Measurements from ENCODE around the gene CAPZA1. TPM values are rescaled to one million over a fixed set of nuclear protein-coding genes. Genes with fewer than 3 reads are reported as not detected.

The CAPZA1 gene
- total RNA-seq, 1 experiment from 2014 or later: 116 TPM

GRCh38 chr1:112696578-112697314 is 77.1 kb downstream of the CAPZA1 start:
- H3K36me3 ChIP-seq (replicated peaks; ENCODE audit: control insufficient read depth, insufficient read depth, low read length): peaks cover 19% of the 10 kb centered on the region
- no peak for DNase-seq
- H3K27me3 ChIP-seq (ENCODE audit: control insufficient read depth, insufficient read depth, low read length): peaks cover 11% of the 10 kb centered on the region; the same call in 1 of the 2 replicates
- no peak overlapping the region for H3K4me3 ChIP-seq (ENCODE audit: insufficient read depth, low read depth, low read length)

DNA sequence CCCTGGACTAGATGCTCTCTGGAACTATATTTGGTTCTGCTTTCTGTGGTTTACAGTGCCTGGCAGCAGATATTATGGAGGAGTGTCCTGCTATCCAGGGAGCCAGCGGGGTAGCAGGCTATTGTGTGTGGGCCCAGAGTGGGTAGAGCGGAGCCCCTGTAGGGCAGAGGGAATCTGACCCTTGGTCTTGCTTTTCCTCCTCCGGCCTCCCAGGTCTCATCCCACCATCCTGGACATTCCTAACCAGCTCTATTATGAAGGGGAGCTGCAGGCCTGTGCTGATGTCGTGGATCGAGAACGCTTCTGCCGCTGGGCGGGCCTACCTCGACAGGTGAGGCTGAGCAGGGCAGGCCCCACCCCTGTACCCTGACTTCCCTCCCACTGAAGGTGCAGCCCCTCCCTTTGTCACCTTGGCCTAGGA is 78.2 kb downstream of the CAPZA1 start:
- Histone ChIP-seq H3K27me3 (ENCODE audit: control insufficient read depth, insufficient read depth, low read length) (peaks cover 17% of the 10 kb centered on the region), H3K36me3 (replicated peaks; ENCODE audit: control insufficient read depth, insufficient read depth, low read length) (peaks cover 17% of the 10 kb centered on the region), H3K4me3 (ENCODE audit: insufficient read depth, low read depth, low read length) (no peak overlapping the region)
- DNase-seq: no peak

DNA sequence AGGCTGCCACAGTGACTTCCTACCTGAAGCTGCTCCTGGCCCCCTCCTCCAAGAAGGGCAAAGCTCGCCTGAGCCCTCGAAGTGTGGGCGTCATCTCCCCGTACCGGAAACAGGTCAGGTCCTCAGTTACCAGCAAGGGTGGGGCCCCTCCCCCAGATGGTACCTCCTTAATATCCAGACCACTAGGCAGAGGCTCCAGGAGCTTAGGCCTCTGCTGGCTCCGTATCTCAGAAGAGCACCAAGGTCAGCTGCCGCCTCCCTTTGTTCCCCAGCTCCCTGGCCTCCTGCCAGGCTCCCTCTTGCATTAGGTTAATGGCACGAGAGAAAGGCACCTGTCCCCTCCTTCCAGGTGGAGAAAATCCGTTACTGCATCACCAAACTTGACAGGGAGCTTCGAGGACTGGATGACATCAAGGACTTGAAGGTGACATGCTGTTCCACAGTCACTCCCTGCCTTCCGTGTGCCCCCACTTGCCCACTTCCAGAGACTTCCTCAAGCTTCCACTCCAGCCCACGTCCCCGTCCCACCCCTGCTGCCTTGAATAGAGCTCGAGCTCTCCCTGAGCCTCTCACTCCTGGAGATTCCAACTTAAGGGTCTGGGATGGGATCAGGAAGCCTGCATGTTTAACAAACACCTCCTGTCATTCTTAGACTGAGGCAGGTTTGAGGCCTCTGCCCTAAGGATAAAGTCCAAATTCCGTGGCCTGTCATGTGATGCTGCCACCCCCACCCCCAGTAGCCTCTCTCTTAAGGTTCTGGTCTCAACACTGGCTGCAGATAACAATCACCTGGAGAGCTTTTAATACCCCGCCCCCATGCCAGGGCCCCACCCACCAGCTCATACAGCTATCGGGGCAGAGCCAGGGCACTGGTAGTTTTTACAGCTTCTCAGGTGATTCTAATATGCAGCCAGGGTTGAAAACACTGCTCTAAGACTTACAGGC is 79.0 kb downstream of the CAPZA1 start:
- Histone ChIP-seq H3K4me3 (ENCODE audit: insufficient read depth, low read depth, low read length) (no peak overlapping the region), H3K27me3 (ENCODE audit: control insufficient read depth, insufficient read depth, low read length) (peaks cover 22% of the 10 kb centered on the region), H3K36me3 (replicated peaks; ENCODE audit: control insufficient read depth, insufficient read depth, low read length) (peaks cover 15% of the 10 kb centered on the region)
- DNase-seq: no peak

DNA sequence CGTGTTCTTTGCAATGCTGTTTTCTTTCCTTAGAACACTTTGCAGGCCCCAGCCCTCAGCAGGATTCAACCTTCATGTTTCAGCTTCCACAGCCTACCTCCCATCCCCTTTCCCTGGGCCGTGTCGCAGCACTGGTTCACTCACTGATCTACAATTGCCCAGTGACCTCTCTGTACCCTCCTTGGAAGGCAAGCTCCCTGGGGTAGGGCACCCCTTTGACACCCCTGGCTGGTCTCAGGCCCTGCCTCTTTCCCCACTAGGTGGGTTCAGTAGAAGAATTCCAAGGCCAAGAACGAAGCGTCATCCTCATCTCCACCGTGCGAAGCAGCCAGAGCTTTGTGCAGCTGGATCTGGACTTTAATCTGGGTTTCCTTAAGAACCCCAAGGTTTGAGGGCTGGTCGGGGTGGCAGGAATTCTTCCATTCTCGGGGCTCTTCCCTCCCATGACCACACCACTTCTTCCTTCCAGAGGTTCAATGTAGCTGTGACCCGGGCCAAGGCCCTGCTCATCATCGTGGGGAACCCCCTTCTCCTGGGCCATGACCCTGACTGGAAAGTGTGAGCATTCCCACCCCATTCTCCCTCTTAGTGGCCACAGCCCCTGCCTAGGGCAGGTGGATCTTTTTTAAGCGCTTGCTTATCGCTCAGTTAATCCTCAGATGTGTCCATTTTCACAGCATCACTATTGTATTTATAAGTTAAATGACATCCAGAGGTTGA is 80.0 kb downstream of the CAPZA1 start:
- peaks cover 15% of the 10 kb centered on the region for H3K36me3 ChIP-seq (replicated peaks; ENCODE audit: control insufficient read depth, insufficient read depth, low read length)
- DNase-seq: no peak
- H3K4me3 ChIP-seq (ENCODE audit: insufficient read depth, low read depth, low read length): no peak overlapping the region

GRCh38 chr1:112700290-112701226 is 80.9 kb downstream of the CAPZA1 start:
- Histone ChIP-seq H3K27me3 (ENCODE audit: control insufficient read depth, insufficient read depth, low read length) (peaks cover 32% of the 10 kb centered on the region), H3K36me3 (replicated peaks; ENCODE audit: control insufficient read depth, insufficient read depth, low read length) (peaks cover 11% of the 10 kb centered on the region), H3K4me3 (ENCODE audit: insufficient read depth, low read depth, low read length) (no peak overlapping the region)
- peak; percentile 86 for DNase-seq

More for the DNA sequence above, 80.0 kb downstream of the CAPZA1 start:
- H3K27me3 ChIP-seq (ENCODE audit: control insufficient read depth, insufficient read depth, low read length): peaks cover 31% of the 10 kb centered on the region

DNA sequence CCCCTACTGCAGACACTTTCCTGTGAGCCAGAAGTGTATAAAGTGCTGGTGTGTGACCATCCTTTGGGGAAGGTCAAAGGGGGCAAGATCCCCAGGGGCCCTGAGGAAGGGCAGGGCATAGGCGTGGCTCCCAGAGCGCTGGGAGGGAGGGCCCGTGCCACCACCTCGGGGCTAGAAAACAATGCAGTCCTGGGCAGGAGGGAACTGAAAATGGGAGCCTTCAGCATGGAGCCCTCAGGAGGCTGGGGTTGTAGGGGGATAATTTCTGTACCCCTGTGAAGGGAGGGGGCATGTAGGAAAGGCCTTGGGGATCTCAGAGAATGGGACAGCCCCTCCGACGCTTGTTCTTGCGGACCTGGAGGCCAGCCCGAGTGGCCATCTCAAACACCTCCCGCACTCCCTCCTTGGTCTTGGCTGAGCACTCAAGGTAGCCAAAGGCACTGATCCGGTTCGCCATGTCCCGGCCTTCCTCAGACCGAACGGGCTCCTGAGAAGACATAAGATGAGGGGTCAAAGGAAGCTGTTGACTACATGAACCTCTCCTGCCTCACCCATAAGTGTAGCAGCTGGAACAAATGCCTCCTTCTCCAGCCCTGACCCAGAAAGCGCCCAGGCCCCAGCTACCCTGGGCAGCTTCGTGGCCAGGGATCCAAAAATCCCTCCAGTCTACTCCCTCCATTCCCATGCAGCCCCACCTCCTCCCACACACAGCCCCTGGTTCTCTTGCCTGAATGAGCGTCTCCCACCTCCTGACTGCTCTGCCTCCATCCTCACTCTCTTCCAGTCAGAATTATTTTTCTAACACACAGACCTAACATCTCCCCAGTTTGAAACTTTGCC is 81.8 kb downstream of the CAPZA1 start:
- no peak for DNase-seq
- no peak overlapping the region for H3K4me3 ChIP-seq (ENCODE audit: insufficient read depth, low read depth, low read length)
- H3K36me3 ChIP-seq (replicated peaks; ENCODE audit: control insufficient read depth, insufficient read depth, low read length): peaks cover 11% of the 10 kb centered on the region
- H3K27me3 ChIP-seq (ENCODE audit: control insufficient read depth, insufficient read depth, low read length): peaks cover 38% of the 10 kb centered on the region

GRCh38 chr1:112702067-112702395 is 82.4 kb downstream of the CAPZA1 start:
- no peak overlapping the region for H3K4me3 ChIP-seq (ENCODE audit: insufficient read depth, low read depth, low read length)
- no peak for DNase-seq
- peaks cover 7% of the 10 kb centered on the region for H3K36me3 ChIP-seq (replicated peaks; ENCODE audit: control insufficient read depth, insufficient read depth, low read length)
- H3K27me3 ChIP-seq (ENCODE audit: control insufficient read depth, insufficient read depth, low read length): peaks cover 38% of the 10 kb centered on the region

DNA sequence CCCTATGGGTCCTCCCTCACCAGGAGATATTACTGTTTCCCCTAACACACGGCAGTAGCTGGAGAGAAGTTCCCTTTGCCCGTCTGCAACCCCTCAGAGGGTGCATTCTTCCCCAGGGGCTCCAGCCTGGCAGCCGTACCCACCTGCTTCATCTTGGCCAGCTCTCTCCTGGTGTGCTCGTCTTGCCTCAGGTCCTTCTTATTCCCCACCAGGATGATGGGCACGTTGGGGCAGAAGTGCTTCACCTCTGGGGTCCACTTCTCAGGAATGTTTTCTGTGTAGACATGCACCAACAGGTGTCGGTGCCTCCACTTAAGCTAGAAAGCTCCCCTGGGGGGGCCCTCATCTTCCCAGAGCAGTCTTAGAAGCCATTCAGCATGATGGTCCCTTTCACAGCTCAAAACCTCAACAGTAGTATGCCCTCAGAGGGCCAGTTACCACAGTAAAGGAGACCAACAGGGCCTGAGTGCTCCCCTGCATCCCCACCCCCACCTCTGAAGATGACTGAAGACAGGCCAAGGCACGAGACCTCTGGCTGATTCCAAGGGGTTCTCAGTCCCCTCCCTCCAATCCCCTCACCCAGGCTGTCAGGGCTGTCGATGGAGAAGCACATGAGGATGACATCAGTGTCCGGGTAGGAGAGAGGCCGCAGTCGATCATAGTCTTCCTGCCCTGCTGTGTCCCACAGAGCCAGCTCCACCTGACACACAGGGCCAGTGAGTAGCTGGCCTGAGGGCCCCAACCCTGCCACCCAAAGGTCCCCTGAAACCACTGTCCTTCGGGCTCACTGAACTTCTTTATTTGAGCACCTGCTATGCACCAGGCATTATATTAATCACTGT is 83.0 kb downstream of the CAPZA1 start:
- no peak for DNase-seq
- peaks cover 7% of the 10 kb centered on the region for H3K36me3 ChIP-seq (replicated peaks; ENCODE audit: control insufficient read depth, insufficient read depth, low read length)
- no peak overlapping the region for H3K4me3 ChIP-seq (ENCODE audit: insufficient read depth, low read depth, low read length)
- peaks cover 41% of the 10 kb centered on the region for H3K27me3 ChIP-seq (ENCODE audit: control insufficient read depth, insufficient read depth, low read length)

GRCh38 chr1:112703706-112704105 is 84.1 kb downstream of the CAPZA1 start:
- DNase-seq: no peak
- H3K27me3 ChIP-seq (ENCODE audit: control insufficient read depth, insufficient read depth, low read length): peaks cover 43% of the 10 kb centered on the region
- H3K4me3 ChIP-seq (ENCODE audit: insufficient read depth, low read depth, low read length): no peak overlapping the region
- peaks cover 5% of the 10 kb centered on the region for H3K36me3 ChIP-seq (replicated peaks; ENCODE audit: control insufficient read depth, insufficient read depth, low read length)

GRCh38 chr1:112704391-112704933 is 84.8 kb downstream of the CAPZA1 start:
- H3K36me3 ChIP-seq (replicated peaks; ENCODE audit: control insufficient read depth, insufficient read depth, low read length): peaks cover 3% of the 10 kb centered on the region
- peaks cover 40% of the 10 kb centered on the region for H3K27me3 ChIP-seq (ENCODE audit: control insufficient read depth, insufficient read depth, low read length)
- no peak for DNase-seq

DNA sequence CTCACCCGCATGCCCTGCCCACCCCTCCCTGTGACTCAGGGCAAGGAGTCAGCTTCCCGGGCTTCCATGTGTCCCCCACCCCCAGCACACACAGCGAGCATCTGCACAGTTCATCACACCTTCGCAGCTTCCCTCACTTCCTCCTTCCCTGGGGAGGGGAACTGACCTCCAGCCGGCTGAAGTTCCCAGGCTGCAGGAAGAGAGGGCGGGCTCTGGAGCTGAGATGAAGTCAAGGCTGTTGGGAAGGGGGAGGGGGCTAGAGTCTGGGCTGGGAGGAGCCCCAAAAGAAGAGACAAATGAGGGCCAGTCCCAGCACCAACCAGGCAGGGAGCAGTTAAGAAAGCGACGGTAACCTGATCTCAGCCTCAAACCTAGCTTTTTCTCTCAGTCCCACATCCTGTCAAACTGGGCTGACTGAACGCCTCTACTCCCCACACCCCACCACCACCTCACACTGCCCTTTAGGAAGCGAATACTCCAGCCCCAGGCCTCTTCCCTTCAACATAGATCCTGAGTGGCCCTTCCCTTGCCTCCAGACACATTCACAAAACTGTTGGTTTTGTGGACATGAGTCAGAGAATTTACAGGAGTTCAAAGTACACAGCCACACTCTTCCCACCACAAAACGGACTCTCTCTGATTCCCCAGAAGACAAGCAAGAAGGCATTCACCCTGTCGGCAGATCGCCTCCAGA is 85.4 kb downstream of the CAPZA1 start:
- H3K36me3 ChIP-seq (replicated peaks; ENCODE audit: control insufficient read depth, insufficient read depth, low read length): no peaks in the 10 kb centered on the region; the same call in none of the 2 replicates

More at GRCh38 chr1:112704391-112704933, 84.8 kb downstream of the CAPZA1 start:
- H3K4me3 ChIP-seq (ENCODE audit: insufficient read depth, low read depth, low read length): peak overlapping the region; percentile 20

More for the DNA sequence above, 85.4 kb downstream of the CAPZA1 start:
- DNase-seq: peak; percentile 96
- peaks cover 34% of the 10 kb centered on the region for H3K27me3 ChIP-seq (ENCODE audit: control insufficient read depth, insufficient read depth, low read length)
- H3K4me3 ChIP-seq (ENCODE audit: insufficient read depth, low read depth, low read length): peak overlapping the region; percentile 92

All from H7 (cell line).